ENCODE results near the gene FNDC3B.

Gene FNDC3B

GRCh38 chr3:172290457-172290856 is 251.1 kb downstream of the FNDC3B start:
- no peaks in the 10 kb centered on the region for H4K20me1 ChIP-seq (ENCODE audit: low read depth, low read length)
- H3K4me2 ChIP-seq (ENCODE audit: low read depth, low read length, poor library complexity, severe bottlenecking): no peak overlapping the region
- no peak overlapping the region for H3K4me3 ChIP-seq (ENCODE audit: insufficient read depth, low read length, poor library complexity, severe bottlenecking)
- TF ChIP-seq CTCF (IDR thresholded peaks at IDR 0.05; ENCODE audit: insufficient read depth, low read length, poor library complexity, severe bottlenecking) (no peak), EZH2phosphoT487 (conservative IDR thresholded peaks at IDR 0.05; ENCODE audit: low read length) (no peak)
- H3K9me3 ChIP-seq (ENCODE audit: insufficient read depth, low read length): no peaks in the 10 kb centered on the region
- H3K9ac ChIP-seq (ENCODE audit: low read length): no peak overlapping the region
- H3K9me2 ChIP-seq (replicated peaks; ENCODE audit: insufficient read depth, low read length): no peaks in the 10 kb centered on the region
- no peak overlapping the region for H3K27ac ChIP-seq (ENCODE audit: low read depth, low read length)
- no peaks in the 10 kb centered on the region for H3F3A ChIP-seq (ENCODE audit: insufficient read depth)
- no peaks in the 10 kb centered on the region for H3K27me3 ChIP-seq (ENCODE audit: low read length)
- H2AFZ ChIP-seq (ENCODE audit: low read depth, low read length, severe bottlenecking): no peak overlapping the region
- no peaks in the 10 kb centered on the region for H3K36me3 ChIP-seq (ENCODE audit: low read length)
- H3K79me2 ChIP-seq (ENCODE audit: insufficient read depth, low read length): no peaks in the 10 kb centered on the region

- no peak overlapping the region for H3K4me2 ChIP-seq (ENCODE audit: low read depth, low read length, poor library complexity, severe bottlenecking)
- no peaks in the 10 kb centered on the region for H3F3A ChIP-seq (ENCODE audit: insufficient read depth)
- H3K4me3 ChIP-seq (ENCODE audit: insufficient read depth, low read length, poor library complexity, severe bottlenecking): no peak overlapping the region
- H3K9ac ChIP-seq (ENCODE audit: low read length): no peak overlapping the region
- H3K9me2 ChIP-seq (replicated peaks; ENCODE audit: insufficient read depth, low read length): no peaks in the 10 kb centered on the region
- no peaks in the 10 kb centered on the region for H3K79me2 ChIP-seq (ENCODE audit: insufficient read depth, low read length)
- no peaks in the 10 kb centered on the region for H3K27me3 ChIP-seq (ENCODE audit: low read length)
- H3K27ac ChIP-seq (ENCODE audit: low read depth, low read length): no peak overlapping the region
- TF ChIP-seq CTCF (IDR thresholded peaks at IDR 0.05; ENCODE audit: insufficient read depth, low read length, poor library complexity, severe bottlenecking) (no peak), EZH2phosphoT487 (conservative IDR thresholded peaks at IDR 0.05; ENCODE audit: low read length) (no peak)
- H4K20me1 ChIP-seq (ENCODE audit: low read depth, low read length): no peaks in the 10 kb centered on the region
- H3K9me3 ChIP-seq (ENCODE audit: insufficient read depth, low read length): no peaks in the 10 kb centered on the region
- H3K36me3 ChIP-seq (ENCODE audit: low read length): no peaks in the 10 kb centered on the region
- no peak overlapping the region for H2AFZ ChIP-seq (ENCODE audit: low read depth, low read length, severe bottlenecking)
These were observed 252.3 kb downstream of the FNDC3B start for GRCh38 chr3:172291650-172292049.

GRCh38 chr3:172292422-172292821 is 253.0 kb downstream of the FNDC3B start:
- no peak overlapping the region for H2AFZ ChIP-seq (ENCODE audit: low read depth, low read length, severe bottlenecking)
- H3K79me2 ChIP-seq (ENCODE audit: insufficient read depth, low read length): no peaks in the 10 kb centered on the region
- TF ChIP-seq CTCF (IDR thresholded peaks at IDR 0.05; ENCODE audit: insufficient read depth, low read length, poor library complexity, severe bottlenecking) (no peak), EZH2phosphoT487 (conservative IDR thresholded peaks at IDR 0.05; ENCODE audit: low read length) (no peak)
- H3K27ac ChIP-seq (ENCODE audit: low read depth, low read length): no peak overlapping the region
- no peaks in the 10 kb centered on the region for H3F3A ChIP-seq (ENCODE audit: insufficient read depth)
- H3K36me3 ChIP-seq (ENCODE audit: low read length): no peaks in the 10 kb centered on the region
- H3K9me2 ChIP-seq (replicated peaks; ENCODE audit: insufficient read depth, low read length): no peaks in the 10 kb centered on the region
- H3K4me2 ChIP-seq (ENCODE audit: low read depth, low read length, poor library complexity, severe bottlenecking): no peak overlapping the region
- no peaks in the 10 kb centered on the region for H3K27me3 ChIP-seq (ENCODE audit: low read length)
- H3K4me3 ChIP-seq (ENCODE audit: insufficient read depth, low read length, poor library complexity, severe bottlenecking): no peak overlapping the region
- H3K9me3 ChIP-seq (ENCODE audit: insufficient read depth, low read length): no peaks in the 10 kb centered on the region
- H3K9ac ChIP-seq (ENCODE audit: low read length): no peak overlapping the region
- H4K20me1 ChIP-seq (ENCODE audit: low read depth, low read length): no peaks in the 10 kb centered on the region

All from SU-DHL-6 (cell line).